ENCODE measurements around the gene PARVB. TPM values are rescaled to one million over a fixed set of nuclear protein-coding genes. Genes with fewer than 3 reads are reported as not detected.

Gene PARVB
- polyA plus RNA-seq, 2 donors, result 1.8 to 3.9 TPM

GRCh38 chr22:44089717-44090570, 65.8 kb downstream of the PARVB start:
- H3K9me3 ChIP-seq (ENCODE audit: control insufficient read depth in 2 of 2, insufficient read depth in 1 of 2, low read depth in 1 of 2, low read length in 1 of 2), result no peaks in the 10 kb centered on the region
- no peak overlapping the region for H3K27ac ChIP-seq (ENCODE audit: low read depth in 2 of 2, low read length in 1 of 2)
- WGBS, 2 donors, result 62 to 73% methylated on average over 15 of the region's 15 CpGs
- H3K27me3 ChIP-seq (ENCODE audit: control insufficient read depth in 1 of 2, insufficient read depth in 2 of 2, low read length in 2 of 2), result no peaks in the 10 kb centered on the region
- no peaks in the 10 kb centered on the region for H3K36me3 ChIP-seq (ENCODE audit: control insufficient read depth in 2 of 2, insufficient read depth in 2 of 2, low read length in 1 of 2)
- peaks cover 2 to 13% of the 10 kb centered on the region in 2 donors for H3K4me1 ChIP-seq (ENCODE audit: control insufficient read depth in 2 of 2, insufficient read depth in 2 of 2, low read length in 1 of 2)
- H3K4me3 ChIP-seq (ENCODE audit: low read depth in 1 of 2, low read length in 2 of 2), result no peak overlapping the region

- no peak overlapping the region for H3K4me3 ChIP-seq (ENCODE audit: low read depth in 1 of 2, low read length in 2 of 2)
- WGBS, 2 donors, result 57 to 73% methylated on average over 9 of the region's 9 CpGs
- H3K9me3 ChIP-seq (ENCODE audit: control insufficient read depth in 2 of 2, insufficient read depth in 1 of 2, low read depth in 1 of 2, low read length in 1 of 2), result no peaks in the 10 kb centered on the region
- H3K36me3 ChIP-seq (ENCODE audit: control insufficient read depth in 2 of 2, insufficient read depth in 2 of 2, low read length in 1 of 2), result no peaks in the 10 kb centered on the region
- H3K4me1 ChIP-seq (ENCODE audit: control insufficient read depth in 2 of 2, insufficient read depth in 2 of 2, low read length in 1 of 2), result peaks cover 1 to 13% of the 10 kb centered on the region in 2 donors
- H3K27me3 ChIP-seq (ENCODE audit: control insufficient read depth in 1 of 2, insufficient read depth in 2 of 2, low read length in 2 of 2), result no peaks in the 10 kb centered on the region
- H3K27ac ChIP-seq (ENCODE audit: low read depth in 2 of 2, low read length in 1 of 2), result no peak overlapping the region
Measured at GRCh38 chr22:44090571-44090905, 66.4 kb downstream of the PARVB start.

- H3K36me3 ChIP-seq (ENCODE audit: control insufficient read depth in 2 of 2, insufficient read depth in 2 of 2, low read length in 1 of 2), result no peaks in the 10 kb centered on the region
- peaks cover 0 to 13% of the 10 kb centered on the region in 2 donors for H3K4me1 ChIP-seq (ENCODE audit: control insufficient read depth in 2 of 2, insufficient read depth in 2 of 2, low read length in 1 of 2)
- no peak overlapping the region for H3K4me3 ChIP-seq (ENCODE audit: low read depth in 1 of 2, low read length in 2 of 2)
- no peak overlapping the region for H3K27ac ChIP-seq (ENCODE audit: low read depth in 2 of 2, low read length in 1 of 2)
- H3K27me3 ChIP-seq (ENCODE audit: control insufficient read depth in 1 of 2, insufficient read depth in 2 of 2, low read length in 2 of 2), result no peaks in the 10 kb centered on the region
- no peaks in the 10 kb centered on the region for H3K9me3 ChIP-seq (ENCODE audit: control insufficient read depth in 2 of 2, insufficient read depth in 1 of 2, low read depth in 1 of 2, low read length in 1 of 2)
- WGBS, 2 donors, result 57 to 68% methylated on average over 14 of the region's 14 CpGs
Measured at GRCh38 chr22:44091021-44091721, 67.1 kb downstream of the PARVB start.

- Histone ChIP-seq H3K36me3 (ENCODE audit: control insufficient read depth in 2 of 2, insufficient read depth in 2 of 2, low read length in 1 of 2) (peaks cover 2 to 3% of the 10 kb centered on the region in 2 donors), H3K4me3 (ENCODE audit: low read depth in 1 of 2, low read length in 2 of 2) (no peak overlapping the region), H3K27me3 (ENCODE audit: control insufficient read depth in 1 of 2, insufficient read depth in 2 of 2, low read length in 2 of 2) (no peaks in the 10 kb centered on the region), H3K4me1 (ENCODE audit: control insufficient read depth in 2 of 2, insufficient read depth in 2 of 2, low read length in 1 of 2) (peaks cover 0 to 13% of the 10 kb centered on the region in 2 donors), H3K27ac (ENCODE audit: low read depth in 2 of 2, low read length in 1 of 2) (no peak overlapping the region), H3K9me3 (ENCODE audit: control insufficient read depth in 2 of 2, insufficient read depth in 1 of 2, low read depth in 1 of 2, low read length in 1 of 2) (no peaks in the 10 kb centered on the region)
- WGBS, 2 donors, result 96 to 97% methylated on average over 10 of the region's 10 CpGs
Measured at GRCh38 chr22:44091751-44092150, 67.6 kb downstream of the PARVB start.

GRCh38 chr22:44092636-44093220, 68.6 kb downstream of the PARVB start:
- no peak overlapping the region for H3K27ac ChIP-seq (ENCODE audit: low read depth in 2 of 2, low read length in 1 of 2)
- peaks cover 0 to 13% of the 10 kb centered on the region in 2 donors for H3K4me1 ChIP-seq (ENCODE audit: control insufficient read depth in 2 of 2, insufficient read depth in 2 of 2, low read length in 1 of 2)
- no peaks in the 10 kb centered on the region for H3K9me3 ChIP-seq (ENCODE audit: control insufficient read depth in 2 of 2, insufficient read depth in 1 of 2, low read depth in 1 of 2, low read length in 1 of 2)
- H3K36me3 ChIP-seq (ENCODE audit: control insufficient read depth in 2 of 2, insufficient read depth in 2 of 2, low read length in 1 of 2), result peaks cover 3% of the 10 kb centered on the region in 2 donors
- 82 to 89% methylated on average over 8 of the region's 8 CpGs for WGBS, 2 donors
- no peak overlapping the region for H3K4me3 ChIP-seq (ENCODE audit: low read depth in 1 of 2, low read length in 2 of 2)
- H3K27me3 ChIP-seq (ENCODE audit: control insufficient read depth in 1 of 2, insufficient read depth in 2 of 2, low read length in 2 of 2), result no peaks in the 10 kb centered on the region

GRCh38 chr22:44093791-44094190, 69.7 kb downstream of the PARVB start:
- 96 to 97% methylated on average over 9 of the region's 9 CpGs for WGBS, 2 donors
- H3K36me3 ChIP-seq (ENCODE audit: control insufficient read depth in 2 of 2, insufficient read depth in 2 of 2, low read length in 1 of 2), result peaks cover 3% of the 10 kb centered on the region in 2 donors
- H3K9me3 ChIP-seq (ENCODE audit: control insufficient read depth in 2 of 2, insufficient read depth in 1 of 2, low read depth in 1 of 2, low read length in 1 of 2), result no peaks in the 10 kb centered on the region

GRCh38 chr22:44094751-44095302, 70.7 kb downstream of the PARVB start:
- H3K27ac ChIP-seq (ENCODE audit: low read depth in 2 of 2, low read length in 1 of 2), result no peak overlapping the region
- H3K9me3 ChIP-seq (ENCODE audit: control insufficient read depth in 2 of 2, insufficient read depth in 1 of 2, low read depth in 1 of 2, low read length in 1 of 2), result no peaks in the 10 kb centered on the region
- peaks cover 3% of the 10 kb centered on the region in 2 donors for H3K36me3 ChIP-seq (ENCODE audit: control insufficient read depth in 2 of 2, insufficient read depth in 2 of 2, low read length in 1 of 2)
- H3K4me1 ChIP-seq (ENCODE audit: control insufficient read depth in 2 of 2, insufficient read depth in 2 of 2, low read length in 1 of 2), result peaks cover 0 to 3% of the 10 kb centered on the region in 2 donors
- H3K27me3 ChIP-seq (ENCODE audit: control insufficient read depth in 1 of 2, insufficient read depth in 2 of 2, low read length in 2 of 2), result no peaks in the 10 kb centered on the region
- WGBS, 2 donors, result 85 to 90% methylated on average over 14 of the region's 14 CpGs
- H3K4me3 ChIP-seq (ENCODE audit: low read depth in 1 of 2, low read length in 2 of 2), result no peak overlapping the region

More at GRCh38 chr22:44093791-44094190, 69.7 kb downstream of the PARVB start:
- Histone ChIP-seq H3K27me3 (ENCODE audit: control insufficient read depth in 1 of 2, insufficient read depth in 2 of 2, low read length in 2 of 2) (no peaks in the 10 kb centered on the region), H3K27ac (ENCODE audit: low read depth in 2 of 2, low read length in 1 of 2) (no peak overlapping the region), H3K4me3 (ENCODE audit: low read depth in 1 of 2, low read length in 2 of 2) (no peak overlapping the region), H3K4me1 (ENCODE audit: control insufficient read depth in 2 of 2, insufficient read depth in 2 of 2, low read length in 1 of 2) (peaks cover 0 to 7% of the 10 kb centered on the region in 2 donors)

GRCh38 chr22:44096736-44097135, 72.6 kb downstream of the PARVB start:
- H3K4me1 ChIP-seq (ENCODE audit: control insufficient read depth in 2 of 2, insufficient read depth in 2 of 2, low read length in 1 of 2), result no peaks in the 10 kb centered on the region
- peaks cover 3% of the 10 kb centered on the region in 2 donors for H3K36me3 ChIP-seq (ENCODE audit: control insufficient read depth in 2 of 2, insufficient read depth in 2 of 2, low read length in 1 of 2)
- no peak overlapping the region for H3K4me3 ChIP-seq (ENCODE audit: low read depth in 1 of 2, low read length in 2 of 2)
- no peak overlapping the region for H3K27ac ChIP-seq (ENCODE audit: low read depth in 2 of 2, low read length in 1 of 2)
- no peaks in the 10 kb centered on the region for H3K27me3 ChIP-seq (ENCODE audit: control insufficient read depth in 1 of 2, insufficient read depth in 2 of 2, low read length in 2 of 2)
- WGBS, 2 donors, result 87 to 90% methylated on average over 11 of the region's 11 CpGs
- H3K9me3 ChIP-seq (ENCODE audit: control insufficient read depth in 2 of 2, insufficient read depth in 1 of 2, low read depth in 1 of 2, low read length in 1 of 2), result no peaks in the 10 kb centered on the region

- H3K4me3 ChIP-seq (ENCODE audit: low read depth in 1 of 2, low read length in 2 of 2), result no peak overlapping the region
- no peaks in the 10 kb centered on the region for H3K27me3 ChIP-seq (ENCODE audit: control insufficient read depth in 1 of 2, insufficient read depth in 2 of 2, low read length in 2 of 2)
- H3K36me3 ChIP-seq (ENCODE audit: control insufficient read depth in 2 of 2, insufficient read depth in 2 of 2, low read length in 1 of 2), result peaks cover 3% of the 10 kb centered on the region in 2 donors
- no peak overlapping the region for H3K27ac ChIP-seq (ENCODE audit: low read depth in 2 of 2, low read length in 1 of 2)
- WGBS, 2 donors, result 89 to 92% methylated on average over 23 of the region's 23 CpGs
- H3K9me3 ChIP-seq (ENCODE audit: control insufficient read depth in 2 of 2, insufficient read depth in 1 of 2, low read depth in 1 of 2, low read length in 1 of 2), result no peaks in the 10 kb centered on the region
- H3K4me1 ChIP-seq (ENCODE audit: control insufficient read depth in 2 of 2, insufficient read depth in 2 of 2, low read length in 1 of 2), result no peaks in the 10 kb centered on the region
Measured at GRCh38 chr22:44097263-44098020, 73.3 kb downstream of the PARVB start.

Data from esophagus (tissue), 2 donors.